Right ventricle myocardium superior (tissue), 1 donor: Measurements from ENCODE around the gene ST6GALNAC6. TPM values are rescaled to one million over a fixed set of nuclear protein-coding genes. Genes with fewer than 3 reads are reported as not detected.
"Not testable (repeated sequence)": the region's sequence is repeated elsewhere in the genome, so short reads cannot be mapped to it uniquely, and the experiment has no call there.

Source experiments
- ATAC-seq: fragments of 200-7000 bp; cut with Tn5 transposase; one replicate; pipeline ENCODE4 v1.9.1; 2020; ENCODE audit warnings: mild to moderate bottlenecking; ENCODE audit not compliant: poor library complexity
- DNase-seq: peaks from one replicate; pipeline ENCODE4 v3.0.0-alpha.2; 2020
- intact Hi-C: fragments of 100-400 bp; cut with DNase I; formaldehyde crosslinking; loops from one replicate; pipeline ENCODE4 v1.11.2; 2022
- total RNA-seq: library from RNA; stranded (reverse); fragmentation: NEBNext Ultra II Directional; extraction: Animal tissue kit (Norgen Biotek cat#: 25700); gene quantifications from one replicate; pipeline ENCODE4 v1.2.1, GENCODE V29; 2021
- donor health status: DM: no; HTN: yes; CAD: no; lungs with severe emphysema.

The ST6GALNAC6 gene
- total RNA-seq, 1 donor from 2014 or later: 38.2 TPM

- ATAC-seq (peak; percentile 3), DNase-seq (no peak)
- intact Hi-C loops: no loop called here
Observed at GRCh38 chr9:127853312-127854183, 45.9 kb downstream of the ST6GALNAC6 start.

GRCh38 chr9:127852829-127853228 lies 46.6 kb downstream of the ST6GALNAC6 start:
- ATAC-seq (no peak), DNase-seq (no peak)
- intact Hi-C loops: no loop called here

GRCh38 chr9:127850286-127850830 lies 49.0 kb downstream of the ST6GALNAC6 start:
- ATAC-seq: no peak
- intact Hi-C loops: no loop called here
- DNase-seq: no peak

DNA sequence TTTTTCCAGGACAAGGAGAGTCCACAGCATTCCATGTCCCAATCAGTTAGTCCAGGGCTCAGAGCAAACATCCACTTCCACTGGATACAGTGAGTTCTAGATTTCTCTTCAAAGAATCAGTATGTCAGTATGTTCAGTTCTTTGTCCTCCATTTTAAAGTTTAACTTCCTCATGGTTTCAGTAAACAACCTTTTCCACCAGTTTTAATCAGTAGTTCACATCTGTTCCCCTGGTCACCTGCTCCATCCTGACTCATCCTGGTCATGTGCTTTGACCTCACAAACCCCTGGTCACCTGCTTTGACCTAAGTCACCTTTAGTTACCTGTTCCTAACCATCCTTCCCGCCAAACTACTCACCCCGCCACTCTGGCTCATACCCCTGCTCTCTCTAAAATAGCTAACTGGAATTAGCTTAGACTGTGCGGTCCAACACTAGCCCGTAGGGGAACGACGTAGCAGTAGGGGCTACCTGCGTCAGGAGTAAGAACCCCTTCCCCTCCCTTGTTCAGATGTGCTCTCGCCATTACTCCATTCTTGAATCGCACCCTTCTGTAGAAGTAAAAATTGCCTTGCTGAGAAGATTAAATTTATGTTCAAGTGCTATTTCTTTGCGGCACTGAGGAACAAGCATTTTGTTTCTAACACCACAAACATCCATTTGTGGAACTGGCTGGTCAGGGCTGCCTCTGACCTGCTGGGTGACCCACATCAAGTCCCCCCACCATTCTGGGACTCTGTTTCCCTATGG lies 50.5 kb downstream of the ST6GALNAC6 start:
- intact Hi-C loops: no loop called here
- no peak for DNase-seq
- no peak for ATAC-seq

GRCh38 chr9:127847833-127848755 lies 51.3 kb downstream of the ST6GALNAC6 start:
- DNase-seq (no peak), ATAC-seq (no peak)
- intact Hi-C loops: no loop called here

- intact Hi-C loops: no loop called here
- peak; percentile 59 for DNase-seq
- peak; percentile 39 for ATAC-seq
Observed at GRCh38 chr9:127847178-127847510, 52.3 kb downstream of the ST6GALNAC6 start.

DNA sequence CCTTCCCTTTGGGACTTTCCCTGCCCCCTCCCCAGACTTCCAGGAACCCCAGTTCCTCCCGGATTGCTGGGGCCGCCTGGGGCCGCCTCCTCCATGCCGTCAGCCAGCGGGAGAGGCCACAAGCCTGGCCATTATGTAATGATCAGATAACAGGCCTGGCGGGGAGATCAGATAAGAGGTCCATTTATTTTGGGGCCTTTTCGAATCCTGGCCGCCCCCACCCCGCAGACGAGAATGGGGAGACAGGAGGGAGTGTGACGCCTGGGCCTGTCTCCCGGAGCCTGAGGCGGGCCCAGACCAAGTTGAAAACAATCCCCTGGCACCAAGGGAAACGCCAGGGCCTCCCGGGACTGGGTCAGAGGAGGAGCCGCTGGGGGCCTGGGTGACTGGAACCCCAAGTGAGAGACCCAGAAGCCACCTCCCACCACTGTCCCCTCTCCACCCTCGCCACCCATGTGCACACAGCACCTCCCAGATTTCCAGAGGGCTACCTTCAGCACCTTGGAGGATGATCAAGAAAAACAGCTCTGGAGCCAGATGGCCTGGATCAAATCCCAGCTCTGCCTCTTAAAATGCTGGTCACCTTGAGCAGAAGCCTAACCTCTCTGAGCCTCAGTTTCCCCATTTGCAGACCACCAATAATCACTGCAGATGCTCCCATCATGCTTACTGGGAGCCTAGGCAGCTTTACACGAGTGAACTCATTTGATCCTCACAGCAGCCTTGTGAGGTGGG lies 52.8 kb downstream of the ST6GALNAC6 start:
- intact Hi-C loops: no loop called here
- peak; percentile 56 for ATAC-seq

DNA sequence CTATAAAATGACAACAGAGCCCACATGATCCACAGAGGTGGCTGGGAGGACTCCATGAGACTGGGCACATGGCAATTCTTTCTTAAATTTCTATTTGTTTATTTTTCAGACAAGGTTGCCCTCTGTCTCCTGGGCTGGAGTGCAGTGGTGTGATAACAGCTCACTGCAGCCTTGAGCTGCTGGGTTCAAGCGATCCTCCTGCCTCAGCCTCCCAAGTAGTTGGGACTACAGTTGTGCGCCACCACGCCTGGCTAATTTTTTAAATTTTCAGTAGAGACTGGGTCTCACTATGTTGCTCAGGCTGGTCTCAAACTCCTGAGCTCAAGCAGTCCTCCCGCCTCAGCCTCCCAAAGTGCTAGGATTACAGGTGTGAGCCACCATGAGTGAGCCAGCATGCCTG lies 53.8 kb downstream of the ST6GALNAC6 start:
- intact Hi-C loops, DNase-seq, ATAC-seq: not testable (repeated sequence)

More for the DNA sequence above, 52.8 kb downstream of the ST6GALNAC6 start:
- peak; percentile 66 for DNase-seq

DNA sequence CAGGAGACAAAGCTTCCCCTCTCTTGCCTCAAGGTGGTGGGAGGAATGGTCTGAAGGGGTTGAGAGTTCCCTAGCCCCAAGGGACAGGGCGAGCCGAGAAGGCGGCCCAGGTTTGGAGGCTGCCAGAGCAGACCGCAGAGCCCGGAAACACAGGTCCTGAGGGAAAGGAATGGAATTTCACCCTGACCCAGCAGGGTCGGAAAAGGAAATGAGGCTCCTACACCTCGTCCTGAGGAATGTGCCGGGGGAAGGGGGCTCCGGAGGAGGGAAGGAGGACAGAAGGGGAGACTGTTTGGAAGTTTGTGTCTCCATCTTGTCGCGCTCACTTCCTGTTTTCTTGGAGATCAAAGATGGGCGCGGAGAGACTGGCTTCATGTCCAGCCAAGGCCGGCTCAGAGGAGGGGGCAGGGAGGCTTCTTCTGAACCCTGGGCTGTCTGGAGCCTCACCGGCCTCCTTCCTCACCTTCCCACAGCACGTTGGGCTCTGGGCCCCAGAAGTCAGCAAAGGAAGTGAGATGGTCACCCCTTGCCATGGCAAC lies 54.5 kb downstream of the ST6GALNAC6 start:
- DNase-seq (peak; percentile 65), ATAC-seq (peak; percentile 25)
- intact Hi-C loops: no loop called here

DNA sequence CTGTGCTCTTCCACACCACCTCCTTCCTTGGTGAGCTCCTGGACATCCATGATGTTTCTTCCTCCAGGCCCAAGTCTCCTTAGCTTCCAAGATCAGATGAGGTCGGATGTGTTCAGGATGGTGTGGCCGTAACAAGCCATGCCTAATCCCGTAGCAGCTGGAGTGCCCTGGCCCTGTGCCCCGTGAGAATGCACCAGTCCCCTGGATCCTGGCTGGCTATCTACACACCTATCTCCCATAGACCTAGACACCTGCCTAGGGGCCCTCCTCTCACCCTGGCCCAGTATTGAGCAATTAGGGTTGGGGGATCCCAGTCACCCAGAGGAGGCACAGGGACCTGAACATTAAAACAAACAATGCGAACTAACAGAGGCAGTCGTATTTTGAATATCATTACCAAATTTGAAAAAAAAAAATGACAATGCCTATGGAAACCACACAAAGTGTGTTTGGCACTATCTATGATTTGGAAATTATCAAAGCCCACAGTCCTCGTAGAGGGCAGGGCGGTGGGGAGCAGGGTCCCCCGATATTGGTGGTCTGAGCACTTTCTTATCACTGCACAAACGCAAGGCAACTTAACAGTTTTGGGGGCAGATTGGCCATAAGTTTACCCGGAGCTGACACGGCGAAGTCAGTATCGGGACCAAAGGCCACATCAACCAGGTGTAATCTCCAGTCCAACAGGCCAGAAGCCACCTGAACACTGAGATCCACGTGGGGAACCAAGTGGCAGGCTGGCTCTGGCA lies 58.1 kb downstream of the ST6GALNAC6 start:
- no peak for DNase-seq
- intact Hi-C loops: no loop called here
- no peak for ATAC-seq

DNA sequence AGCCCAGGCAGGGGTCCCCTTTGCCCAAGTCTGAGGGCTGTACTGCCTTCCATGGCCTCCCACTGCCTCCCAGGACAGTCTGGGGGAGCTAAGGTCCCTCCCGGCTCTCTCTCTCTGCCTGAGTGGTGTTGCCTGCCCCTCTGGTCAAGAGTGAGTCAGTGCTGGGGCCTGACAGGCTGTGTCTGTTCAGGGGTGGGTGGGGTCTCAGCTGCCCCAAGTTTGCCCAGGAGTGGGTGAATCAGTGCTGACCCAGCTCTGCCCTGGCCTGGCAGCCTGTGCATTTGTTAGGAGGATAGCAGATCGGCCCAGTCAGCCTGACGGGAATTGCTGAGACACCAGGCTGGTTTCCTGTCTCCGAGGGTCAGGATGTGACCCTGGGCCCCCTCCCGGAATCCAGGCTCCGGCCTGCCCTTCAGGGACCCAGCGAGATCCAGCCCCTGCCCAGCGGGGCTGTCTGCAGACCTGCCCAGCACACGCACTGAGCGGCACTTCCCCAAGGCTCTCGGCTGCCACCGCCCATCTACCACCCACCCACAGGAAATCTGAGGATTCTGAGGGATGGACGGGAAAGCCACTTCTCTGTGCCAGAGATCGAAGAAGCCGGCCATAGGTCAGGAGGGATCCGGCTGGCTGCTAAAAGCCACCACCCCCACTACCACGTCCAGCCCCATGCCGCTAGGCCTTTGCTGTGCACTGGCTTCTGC lies 60.9 kb downstream of the ST6GALNAC6 start:
- peak; percentile 86 for DNase-seq
- intact Hi-C loops: no loop called here
- peak; percentile 66 for ATAC-seq

- ATAC-seq (no peak), DNase-seq (peak; percentile 58)
- intact Hi-C loops: no loop called here
Observed at GRCh38 chr9:127837346-127837745, 62.1 kb downstream of the ST6GALNAC6 start.

DNA sequence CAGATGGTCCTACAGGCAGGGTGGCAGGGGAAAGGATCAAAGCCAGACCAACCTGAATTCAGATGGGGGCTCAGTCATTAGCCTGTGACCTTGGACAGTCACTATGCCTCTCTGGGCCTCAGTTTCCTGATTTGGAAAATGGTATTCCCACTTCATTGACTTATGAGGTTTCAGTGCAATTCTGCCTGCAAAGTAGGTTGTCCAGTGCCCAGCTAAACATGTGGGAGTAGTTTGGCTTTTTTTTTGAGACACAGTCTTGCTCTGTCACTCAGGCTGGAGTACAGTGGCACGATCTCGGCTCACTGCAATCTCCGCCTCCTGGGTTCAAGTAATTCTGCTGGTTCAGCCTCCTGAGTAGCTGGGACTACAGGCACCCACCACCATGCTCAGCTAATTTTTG lies 62.8 kb downstream of the ST6GALNAC6 start:
- intact Hi-C loops, DNase-seq, ATAC-seq: not testable (repeated sequence)

DNA sequence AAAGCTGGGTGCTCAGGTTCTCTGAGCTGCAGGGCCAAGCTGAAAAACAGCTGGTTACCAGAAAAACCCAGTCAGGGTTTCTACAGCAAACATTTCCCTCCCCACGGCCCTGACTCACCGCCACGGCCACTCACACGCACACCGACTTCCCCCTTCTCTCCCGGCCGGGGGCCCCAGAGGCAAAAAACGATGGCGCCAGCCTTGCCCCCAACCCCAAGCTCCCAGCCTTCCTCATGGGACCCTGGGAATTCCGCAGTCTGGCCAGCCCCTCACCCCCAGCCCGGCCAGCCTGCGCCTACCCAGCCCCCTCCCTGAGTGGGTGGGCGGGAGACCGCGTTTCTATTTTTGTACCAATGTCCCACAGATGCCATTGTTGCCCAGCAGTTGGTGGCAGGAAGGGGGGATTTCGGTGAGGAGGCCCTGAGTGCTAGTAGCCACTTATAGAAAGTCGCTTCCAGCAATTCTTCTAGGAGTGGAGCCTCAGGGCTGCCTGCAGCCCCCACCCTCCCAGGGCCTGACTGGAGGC lies 63.3 kb downstream of the ST6GALNAC6 start:
- intact Hi-C loops: no loop called here
- DNase-seq (peak; percentile 64), ATAC-seq (peak; percentile 49)
